ENCODE results near the gene TICRR. TPM values are rescaled to one million over a fixed set of nuclear protein-coding genes. Genes with fewer than 3 reads are reported as not detected.

Gene TICRR, protein sequence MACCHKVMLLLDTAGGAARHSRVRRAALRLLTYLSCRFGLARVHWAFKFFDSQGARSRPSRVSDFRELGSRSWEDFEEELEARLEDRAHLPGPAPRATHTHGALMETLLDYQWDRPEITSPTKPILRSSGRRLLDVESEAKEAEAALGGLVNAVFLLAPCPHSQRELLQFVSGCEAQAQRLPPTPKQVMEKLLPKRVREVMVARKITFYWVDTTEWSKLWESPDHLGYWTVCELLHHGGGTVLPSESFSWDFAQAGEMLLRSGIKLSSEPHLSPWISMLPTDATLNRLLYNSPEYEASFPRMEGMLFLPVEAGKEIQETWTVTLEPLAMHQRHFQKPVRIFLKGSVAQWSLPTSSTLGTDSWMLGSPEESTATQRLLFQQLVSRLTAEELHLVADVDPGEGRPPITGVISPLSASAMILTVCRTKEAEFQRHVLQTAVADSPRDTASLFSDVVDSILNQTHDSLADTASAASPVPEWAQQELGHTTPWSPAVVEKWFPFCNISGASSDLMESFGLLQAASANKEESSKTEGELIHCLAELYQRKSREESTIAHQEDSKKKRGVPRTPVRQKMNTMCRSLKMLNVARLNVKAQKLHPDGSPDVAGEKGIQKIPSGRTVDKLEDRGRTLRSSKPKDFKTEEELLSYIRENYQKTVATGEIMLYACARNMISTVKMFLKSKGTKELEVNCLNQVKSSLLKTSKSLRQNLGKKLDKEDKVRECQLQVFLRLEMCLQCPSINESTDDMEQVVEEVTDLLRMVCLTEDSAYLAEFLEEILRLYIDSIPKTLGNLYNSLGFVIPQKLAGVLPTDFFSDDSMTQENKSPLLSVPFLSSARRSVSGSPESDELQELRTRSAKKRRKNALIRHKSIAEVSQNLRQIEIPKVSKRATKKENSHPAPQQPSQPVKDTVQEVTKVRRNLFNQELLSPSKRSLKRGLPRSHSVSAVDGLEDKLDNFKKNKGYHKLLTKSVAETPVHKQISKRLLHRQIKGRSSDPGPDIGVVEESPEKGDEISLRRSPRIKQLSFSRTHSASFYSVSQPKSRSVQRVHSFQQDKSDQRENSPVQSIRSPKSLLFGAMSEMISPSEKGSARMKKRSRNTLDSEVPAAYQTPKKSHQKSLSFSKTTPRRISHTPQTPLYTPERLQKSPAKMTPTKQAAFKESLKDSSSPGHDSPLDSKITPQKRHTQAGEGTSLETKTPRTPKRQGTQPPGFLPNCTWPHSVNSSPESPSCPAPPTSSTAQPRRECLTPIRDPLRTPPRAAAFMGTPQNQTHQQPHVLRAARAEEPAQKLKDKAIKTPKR (N-terminal part only)
- polyA plus RNA-seq (2013) = 6.2 and 7.2 TPM in 2 replicates

DNA sequence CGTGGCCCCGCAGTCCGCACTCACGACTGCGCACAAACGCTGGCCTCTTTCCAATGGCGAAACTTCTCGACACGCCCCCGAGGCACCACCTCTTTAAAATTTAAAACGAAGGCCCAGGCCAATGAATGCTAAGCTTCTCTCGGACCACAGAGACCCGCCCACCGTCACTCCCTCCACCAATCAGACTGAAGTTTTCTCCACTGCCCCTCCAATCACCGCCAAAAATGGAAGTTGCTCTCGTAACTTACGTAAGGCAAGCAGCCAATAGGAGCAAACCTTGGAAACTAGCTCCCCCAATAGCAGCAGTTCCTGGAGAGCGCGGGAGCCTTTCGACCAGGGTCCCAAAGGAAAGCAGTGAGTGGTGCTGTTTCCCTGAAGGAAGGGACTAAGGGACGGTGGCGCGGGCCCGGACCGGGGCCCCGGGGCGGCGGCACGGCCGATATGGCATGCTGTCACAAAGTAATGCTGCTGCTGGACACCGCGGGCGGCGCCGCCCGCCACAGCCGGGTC, at the start of gene TICRR:
Gene TICRR (plus strand): TSS at position 324 of the 510 bp plus-strand sequence. CDS start 118 bp downstream, at position 442.
- H3K4me3 ChIP-seq (ENCODE audit: low read depth, low read length) = peak within 1 kb of the TSS; percentile 91
- H3K9me3 ChIP-seq (ENCODE audit: insufficient read depth, low read depth, low read length) = peaks cover 2% of the 10 kb centered on the region
- H4K8ac ChIP-seq (ENCODE audit: low read depth, low read length) = peak within 1 kb of the TSS; percentile 59
- peak within 1 kb of the TSS; percentile 22 for H4K91ac ChIP-seq (ENCODE audit: low read depth, low read length)
- peaks cover 0 to 2% of the 10 kb centered on the region in 2 experiments for H3K36me3 ChIP-seq (ENCODE audit: control insufficient read depth in 1 of 2, insufficient read depth in 2 of 2, low read length in 2 of 2)
- peak within 1 kb of the TSS; percentile 36 for H2BK5ac ChIP-seq (ENCODE audit: low read depth, low read length, poor library complexity)
- H2AFZ ChIP-seq (ENCODE audit: insufficient read depth, low read length, poor library complexity) = peak within 1 kb of the TSS; percentile 82
- no peak within 1 kb of the TSS for H2BK12ac ChIP-seq (ENCODE audit: low read length)
- peak within 1 kb of the TSS; percentile 83 for H3K14ac ChIP-seq (ENCODE audit: low read length)
- H3K4ac ChIP-seq (ENCODE audit: low read depth, low read length) = peak within 1 kb of the TSS; percentile 48
- peak; percentile 99 to 100 for DNase-seq
- peaks cover 7 to 8% of the 10 kb centered on the region in 2 experiments for H3K4me1 ChIP-seq (ENCODE audit: control insufficient read depth in 1 of 2, insufficient read depth in 2 of 2, low read length in 2 of 2)
- no peak within 1 kb of the TSS for H2AK5ac ChIP-seq (ENCODE audit: low read length)
- H3K79me1 ChIP-seq (ENCODE audit: low read length) = peaks cover 4% of the 10 kb centered on the region
- peaks cover 19% of the 10 kb centered on the region for H3K79me2 ChIP-seq (ENCODE audit: control insufficient read depth, insufficient read depth, low read length, poor library complexity)
- H3K27me3 ChIP-seq (ENCODE audit: insufficient read depth, low read length) = no peaks in the 10 kb centered on the region
- H4K12ac ChIP-seq (ENCODE audit: low read depth, low read length) = peak within 1 kb of the TSS; percentile 2
- H3K4me2 ChIP-seq (ENCODE audit: low read length) = peak within 1 kb of the TSS; percentile 94
- no CpG with 5 or more reads among the region's 37 CpGs for WGBS (ENCODE audit: extremely low coverage, insufficient coverage, insufficient read length)
- no peak within 1 kb of the TSS for H3K23ac ChIP-seq (ENCODE audit: low read length)
- peak within 1 kb of the TSS; percentile 6 for H3K27ac ChIP-seq (ENCODE audit: low read depth, low read length)
- H3K9ac ChIP-seq (ENCODE audit: low read length) = peak within 1 kb of the TSS; percentile 87
- peak within 1 kb of the TSS; percentile 87 for H3K18ac ChIP-seq (ENCODE audit: low read length)
- peak within 1 kb of the TSS; percentile 6 for H2BK120ac ChIP-seq (ENCODE audit: insufficient read depth, low read length, poor library complexity)

DNA sequence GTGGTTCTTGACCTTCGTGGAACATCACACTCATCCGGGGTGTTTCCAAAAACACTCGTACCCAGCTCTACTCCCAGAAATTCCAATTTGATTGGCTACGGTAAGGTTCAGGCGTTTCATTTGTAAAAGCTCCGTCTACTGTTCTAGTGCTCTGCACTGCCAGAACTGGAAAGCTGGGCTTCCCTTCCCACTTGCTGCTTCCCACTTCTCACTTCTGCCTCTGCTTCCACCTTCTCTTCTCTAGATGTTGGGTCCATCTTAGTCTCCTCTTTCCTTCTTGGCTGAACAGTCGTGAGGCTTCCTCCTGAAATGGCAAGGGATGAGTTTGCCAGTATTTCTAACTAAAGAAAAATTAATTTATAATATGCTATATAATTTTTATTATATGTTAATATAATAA, 49.1 kb upstream of the TICRR start:
- no peak overlapping the region for H4K12ac ChIP-seq (ENCODE audit: low read depth, low read length)
- H2AK5ac ChIP-seq (ENCODE audit: low read length) = no peak overlapping the region
- H2BK120ac ChIP-seq (ENCODE audit: insufficient read depth, low read length, poor library complexity) = no peak overlapping the region
- no peak overlapping the region for H3K27ac ChIP-seq (ENCODE audit: low read depth, low read length)
- H3K4ac ChIP-seq (ENCODE audit: low read depth, low read length) = no peak overlapping the region
- H2BK12ac ChIP-seq (ENCODE audit: low read length) = no peak overlapping the region
- no CpG with 5 or more reads among the region's 7 CpGs for WGBS (ENCODE audit: extremely low coverage, insufficient coverage, insufficient read length)
- H3K79me2 ChIP-seq (ENCODE audit: control insufficient read depth, insufficient read depth, low read length, poor library complexity) = no peaks in the 10 kb centered on the region
- no peak overlapping the region for H2AFZ ChIP-seq (ENCODE audit: insufficient read depth, low read length, poor library complexity)
- no peak overlapping the region for H3K23ac ChIP-seq (ENCODE audit: low read length)
- no peaks in the 10 kb centered on the region for H3K27me3 ChIP-seq (ENCODE audit: insufficient read depth, low read length)
- no peaks in the 10 kb centered on the region for H3K36me3 ChIP-seq (ENCODE audit: control insufficient read depth in 1 of 2, insufficient read depth in 2 of 2, low read length in 2 of 2)
- no peak overlapping the region for H3K14ac ChIP-seq (ENCODE audit: low read length)
- no peak overlapping the region for H3K4me3 ChIP-seq (ENCODE audit: low read depth, low read length)
- no peak overlapping the region for H3K9ac ChIP-seq (ENCODE audit: low read length)
- no peak for DNase-seq
- no peak overlapping the region for H2BK5ac ChIP-seq (ENCODE audit: low read depth, low read length, poor library complexity)
- H3K18ac ChIP-seq (ENCODE audit: low read length) = no peak overlapping the region
- H3K4me2 ChIP-seq (ENCODE audit: low read length) = no peak overlapping the region
- H3K9me3 ChIP-seq (ENCODE audit: insufficient read depth, low read depth, low read length) = no peaks in the 10 kb centered on the region
- H4K91ac ChIP-seq (ENCODE audit: low read depth, low read length) = no peak overlapping the region
- H3K79me1 ChIP-seq (ENCODE audit: low read length) = no peaks in the 10 kb centered on the region
- no peak overlapping the region for H4K8ac ChIP-seq (ENCODE audit: low read depth, low read length)
- H3K4me1 ChIP-seq (ENCODE audit: control insufficient read depth in 1 of 2, insufficient read depth in 2 of 2, low read length in 2 of 2) = no peaks in the 10 kb centered on the region

DNA sequence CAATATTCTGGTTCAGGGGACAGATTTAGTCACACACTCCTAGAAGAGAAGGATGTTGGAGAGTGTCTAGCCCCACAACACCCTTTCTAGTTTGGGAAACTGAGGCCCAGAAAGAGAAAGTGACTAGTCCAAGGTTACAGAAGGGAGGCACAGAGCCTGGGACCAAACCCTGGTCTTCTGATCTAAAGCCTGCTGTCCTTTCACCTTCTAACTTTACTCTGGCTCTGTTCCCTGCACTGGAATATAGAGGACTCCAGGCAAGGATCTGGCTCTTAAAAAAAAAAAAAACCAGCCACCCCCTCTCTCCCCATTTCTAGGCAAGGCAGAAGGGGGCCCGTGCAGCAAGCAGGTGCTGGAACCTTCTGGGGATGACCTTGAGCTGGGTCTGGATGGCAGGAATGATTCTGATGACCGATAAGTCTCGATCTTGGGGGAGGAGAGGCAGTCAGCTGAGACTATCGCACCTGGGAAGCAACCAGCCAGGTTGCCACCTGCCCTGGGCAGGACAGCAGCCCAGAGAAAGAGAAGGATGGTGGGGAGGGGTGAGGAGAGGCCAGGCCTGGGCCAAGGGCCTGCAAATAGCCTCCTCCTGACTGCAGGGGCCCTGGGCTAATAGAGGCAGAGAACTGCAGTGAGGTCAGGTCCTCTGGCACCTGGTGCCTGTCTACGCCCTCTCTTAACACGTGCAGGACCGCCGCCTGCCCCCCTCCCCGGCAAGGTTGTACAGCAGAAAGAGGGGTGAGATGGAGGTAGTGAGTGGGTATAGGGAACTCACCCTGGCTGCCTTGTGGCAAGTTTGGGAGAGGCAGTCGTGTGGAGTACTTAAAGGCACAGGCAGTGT, 48.4 kb upstream of the TICRR start:
- Histone ChIP-seq H3K79me2 (ENCODE audit: control insufficient read depth, insufficient read depth, low read length, poor library complexity) (no peaks in the 10 kb centered on the region), H3K18ac (ENCODE audit: low read length) (no peak overlapping the region), H3K36me3 (ENCODE audit: control insufficient read depth in 1 of 2, insufficient read depth in 2 of 2, low read length in 2 of 2) (no peaks in the 10 kb centered on the region), H3K4me2 (ENCODE audit: low read length) (no peak overlapping the region), H2AFZ (ENCODE audit: insufficient read depth, low read length, poor library complexity) (no peak overlapping the region), H3K4me3 (ENCODE audit: low read depth, low read length) (no peak overlapping the region), H4K91ac (ENCODE audit: low read depth, low read length) (no peak overlapping the region), H4K12ac (ENCODE audit: low read depth, low read length) (no peak overlapping the region), H2BK5ac (ENCODE audit: low read depth, low read length, poor library complexity) (no peak overlapping the region), H3K27ac (ENCODE audit: low read depth, low read length) (no peak overlapping the region), H3K4me1 (ENCODE audit: control insufficient read depth in 1 of 2, insufficient read depth in 2 of 2, low read length in 2 of 2) (no peaks in the 10 kb centered on the region), H2BK120ac (ENCODE audit: insufficient read depth, low read length, poor library complexity) (no peak overlapping the region), H2BK12ac (ENCODE audit: low read length) (no peak overlapping the region), H3K14ac (ENCODE audit: low read length) (no peak overlapping the region), H3K23ac (ENCODE audit: low read length) (no peak overlapping the region), H3K79me1 (ENCODE audit: low read length) (no peaks in the 10 kb centered on the region), H3K9ac (ENCODE audit: low read length) (no peak overlapping the region), H3K4ac (ENCODE audit: low read depth, low read length) (no peak overlapping the region), H2AK5ac (ENCODE audit: low read length) (no peak overlapping the region), H4K8ac (ENCODE audit: low read depth, low read length) (no peak overlapping the region), H3K9me3 (ENCODE audit: insufficient read depth, low read depth, low read length) (no peaks in the 10 kb centered on the region), H3K27me3 (ENCODE audit: insufficient read depth, low read length) (no peaks in the 10 kb centered on the region)
- no CpG with 5 or more reads among the region's 10 CpGs for WGBS (ENCODE audit: extremely low coverage, insufficient coverage, insufficient read length)
- no peak for DNase-seq

Data from trophoblast cell (in vitro differentiated cells and primary cell).